Ovary (tissue), 3 donors: ENCODE results near the gene NCMAP.

Experiments
- CTCF ChIP-seq, 3 donors: fragments of 450-650 bp in 2 of 3; fragments of 200-600 bp in 1 of 3; IDR thresholded peaks; one replicate each; pipeline versions ENCODE4 v1.5.1 to v1.8.0; 2016 to 2022; ENCODE audit warnings: antibody characterized with exemption in 3 of 3, mild to moderate bottlenecking in 1 of 3
- EP300 ChIP-seq: sonication (generic); formaldehyde crosslinking; IDR thresholded peaks from one replicate; pipeline ENCODE4 v1.6.1; 2017; ENCODE audit warnings: antibody characterized with exemption
- POLR2A ChIP-seq: fragments of 450-650 bp; IDR thresholded peaks from one replicate; pipeline ENCODE4 v1.6.1; 2017; ENCODE audit warnings: antibody characterized with exemption, mild to moderate bottlenecking, moderate library complexity
- donor health status: DM: no; HTN: no; CAD: no.

- no peak for TF ChIP-seq CTCF (IDR thresholded peaks at IDR 0.05)
- no peak for TF ChIP-seq POLR2A
- no peak for TF ChIP-seq EP300
These were observed 84.4 kb downstream of the NCMAP start for GRCh38 chr1:24640288-24640687.
